DMS114 treated with DMSO at 0.1 percent for 48 hours (cell line): Measurements from ENCODE around the gene TMPRSS9.
"Not testable (repeated sequence)": the region's sequence is repeated elsewhere in the genome, so short reads cannot be mapped to it uniquely, and the experiment has no call there.

Experiments
- DNase-seq: peaks from one replicate; lab custom pipeline; 2025; ENCODE audit not compliant: unreplicated experiment; lab: John Stamatoyannopoulos, UW

The TMPRSS9 gene

DNA sequence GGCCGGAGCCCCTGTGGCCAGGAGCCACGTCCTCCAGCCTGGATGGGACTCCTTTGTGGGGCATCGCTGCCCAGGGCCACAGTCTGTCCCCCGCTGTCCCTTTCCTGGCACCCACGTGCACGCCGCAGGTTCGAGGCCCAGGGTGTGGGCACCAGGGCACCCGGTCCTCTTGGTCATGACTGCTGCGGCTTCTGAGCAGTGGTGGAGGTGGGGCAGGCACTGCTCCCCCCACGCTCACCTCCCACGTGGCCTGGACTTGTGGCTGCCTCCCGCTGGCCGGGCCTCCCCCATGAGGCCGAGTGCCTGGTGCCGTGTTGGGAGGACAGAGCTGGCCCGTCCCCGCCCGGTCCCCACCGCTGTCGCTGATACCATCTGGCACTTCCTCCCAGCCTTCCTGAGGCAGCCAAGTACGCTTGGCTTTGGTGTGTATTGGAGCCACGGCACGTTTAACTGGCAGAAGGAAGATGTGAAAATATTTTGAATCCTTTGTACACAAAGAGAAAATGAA, 18.8 kb upstream of the TMPRSS9 start:
- no peak for DNase-seq

GRCh38 chr19:2341982-2342381, 18.1 kb upstream of the TMPRSS9 start:
- DNase-seq: no peak

DNA sequence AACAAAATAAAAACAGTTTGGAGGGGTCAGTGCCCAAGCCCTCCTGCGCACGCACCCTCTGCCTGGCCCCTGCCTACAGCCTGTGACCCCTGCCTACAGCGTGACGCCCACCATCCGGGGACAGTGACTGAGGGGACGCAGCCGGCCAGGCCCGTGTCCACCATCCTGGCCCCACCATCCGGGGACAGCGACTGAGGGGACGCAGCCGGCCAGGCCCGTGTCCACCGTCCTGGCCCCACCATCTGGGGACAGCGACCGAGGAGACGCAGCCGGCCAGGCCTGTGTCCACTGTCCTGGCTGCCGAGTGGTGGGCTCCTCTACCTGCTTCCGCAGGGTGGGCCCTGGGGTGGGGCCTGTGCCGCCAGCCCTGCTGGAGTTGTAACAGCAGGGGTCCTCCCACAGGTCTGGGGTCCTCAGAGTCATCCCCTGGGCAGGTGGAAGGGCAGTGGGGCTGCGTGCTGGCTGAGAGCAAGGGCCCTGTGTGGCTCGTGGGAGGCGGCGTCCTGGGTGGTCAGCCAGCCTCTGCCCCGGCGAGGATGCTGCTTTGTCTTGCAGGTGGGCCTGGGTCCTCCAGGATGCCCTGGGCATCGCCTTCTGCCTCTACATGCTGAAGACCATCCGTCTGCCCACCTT, 17.3 kb upstream of the TMPRSS9 start:
- no peak for DNase-seq

DNA sequence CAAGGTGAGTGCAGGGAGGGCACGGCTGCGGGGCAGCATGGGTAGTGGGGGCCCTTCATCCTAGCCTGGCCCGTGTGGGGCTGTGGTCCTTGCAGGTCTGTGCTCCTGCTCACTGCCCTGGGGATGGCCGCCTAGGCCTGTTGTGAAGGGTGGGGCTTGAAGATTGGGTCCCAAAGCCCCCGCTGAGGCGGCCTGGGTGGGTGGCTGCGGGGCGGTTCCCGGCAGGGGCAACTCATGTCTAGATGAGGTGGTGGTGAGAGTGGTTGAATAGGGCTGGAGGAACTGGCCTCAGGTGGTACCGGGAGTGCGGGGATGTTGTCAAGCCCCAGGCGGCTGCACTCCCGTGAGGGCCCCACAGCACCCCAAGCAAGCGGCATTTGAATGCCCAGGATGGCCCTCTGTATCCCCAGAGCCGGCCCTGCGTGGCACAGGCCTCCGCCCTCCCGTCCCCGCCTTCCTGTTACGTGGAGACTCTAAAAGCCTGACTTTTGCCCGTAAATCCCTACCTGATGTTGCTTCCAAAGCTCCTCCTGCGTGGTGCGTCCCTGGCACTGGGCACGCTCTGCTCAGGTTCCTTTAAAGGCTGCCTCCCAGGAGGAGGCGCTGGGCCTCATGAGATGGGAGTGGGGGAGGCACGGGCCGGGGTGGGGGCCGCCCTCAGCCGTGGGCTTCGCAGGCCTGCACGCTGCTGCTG, 16.6 kb upstream of the TMPRSS9 start:
- no peak for DNase-seq

GRCh38 chr19:2344381-2344870, 15.6 kb upstream of the TMPRSS9 start:
- DNase-seq: no peak

DNA sequence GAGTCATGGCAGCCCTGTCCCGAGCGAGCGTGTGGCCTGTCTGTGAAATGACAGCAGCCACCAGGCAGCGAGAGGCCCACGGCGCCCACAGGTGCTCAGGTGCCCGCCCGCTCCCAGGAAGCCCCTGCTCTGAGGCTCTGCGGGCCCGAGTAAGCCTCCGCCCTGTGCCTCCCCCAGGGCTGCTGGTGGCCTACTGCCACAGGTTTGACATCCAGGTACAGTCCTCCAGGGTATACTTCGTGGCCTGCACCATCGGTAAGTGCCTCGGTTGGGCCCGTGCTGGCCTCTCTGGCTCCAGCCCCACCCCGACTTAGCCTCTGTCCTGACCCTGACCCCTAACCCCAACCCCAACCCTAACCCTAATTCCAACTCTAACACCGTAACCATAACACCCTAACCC, 15.0 kb upstream of the TMPRSS9 start:
- no peak for DNase-seq

DNA sequence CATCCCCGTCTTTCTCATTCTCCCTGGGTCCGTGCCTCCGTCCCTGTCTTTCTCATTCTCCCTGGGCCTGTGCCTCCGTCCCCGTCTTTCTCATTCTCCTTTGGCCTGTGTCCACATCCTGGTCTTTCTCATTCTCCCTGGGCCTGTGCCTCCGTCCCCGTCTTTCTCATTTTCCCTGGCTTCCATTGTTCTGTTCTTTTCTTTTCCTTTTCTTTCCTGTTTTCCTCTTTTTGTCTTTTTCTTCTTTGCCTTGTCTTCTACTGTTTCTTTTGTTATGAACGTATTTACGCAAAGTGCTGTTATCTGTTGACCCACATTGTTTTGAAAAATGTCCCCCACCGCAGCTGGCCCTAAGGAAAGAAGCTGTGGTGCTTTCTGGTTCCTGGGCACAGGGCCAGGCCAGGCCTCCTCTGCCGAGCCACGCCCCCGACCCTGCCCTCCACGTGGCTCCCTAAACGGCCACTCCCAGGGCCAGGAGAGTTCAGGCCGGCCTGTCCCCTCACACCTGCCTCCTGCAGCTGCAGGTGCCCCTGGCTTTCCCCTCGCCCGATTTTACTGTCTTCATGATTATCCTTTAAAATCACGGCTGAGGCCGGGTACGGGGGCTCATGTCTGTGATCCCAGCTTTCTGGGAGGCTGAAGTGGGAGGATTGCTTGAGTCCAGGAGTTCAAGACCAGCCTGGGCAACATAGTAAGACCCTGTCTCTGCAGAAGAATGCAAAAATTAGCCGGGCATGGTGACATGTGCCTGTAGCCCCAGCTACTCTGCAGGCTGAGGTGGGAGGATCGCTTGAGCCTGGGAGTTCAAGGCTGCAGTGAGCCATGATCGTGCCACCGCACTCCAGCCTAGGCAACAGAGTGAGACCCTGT, 14.0 kb upstream of the TMPRSS9 start:
- DNase-seq: no peak

GRCh38 chr19:2349818-2350217, 10.2 kb upstream of the TMPRSS9 start:
- not testable (repeated sequence) for DNase-seq

- DNase-seq: no peak
Observed at GRCh38 chr19:2350656-2351055, 9.4 kb upstream of the TMPRSS9 start.

DNA sequence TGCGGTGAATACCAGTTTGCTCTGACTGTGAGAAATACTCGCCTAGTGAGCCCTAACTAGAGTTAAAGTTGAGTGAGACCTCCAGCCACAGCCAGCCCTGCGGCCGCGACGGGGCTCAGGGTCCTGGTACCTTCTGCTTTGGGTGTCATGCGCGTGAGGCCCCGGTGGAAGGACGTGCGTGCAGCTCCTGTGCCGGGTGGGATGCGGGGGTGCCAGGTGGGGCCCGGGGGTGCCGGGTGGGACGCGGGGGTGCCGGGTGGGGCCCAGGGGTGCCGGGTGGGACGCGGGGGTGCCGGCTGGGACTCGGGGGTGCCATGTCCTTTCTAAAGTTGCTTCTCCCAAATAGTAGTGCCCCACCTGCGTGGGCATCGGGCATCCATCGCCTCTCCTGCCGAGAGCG, 8.5 kb upstream of the TMPRSS9 start:
- DNase-seq: no peak

DNA sequence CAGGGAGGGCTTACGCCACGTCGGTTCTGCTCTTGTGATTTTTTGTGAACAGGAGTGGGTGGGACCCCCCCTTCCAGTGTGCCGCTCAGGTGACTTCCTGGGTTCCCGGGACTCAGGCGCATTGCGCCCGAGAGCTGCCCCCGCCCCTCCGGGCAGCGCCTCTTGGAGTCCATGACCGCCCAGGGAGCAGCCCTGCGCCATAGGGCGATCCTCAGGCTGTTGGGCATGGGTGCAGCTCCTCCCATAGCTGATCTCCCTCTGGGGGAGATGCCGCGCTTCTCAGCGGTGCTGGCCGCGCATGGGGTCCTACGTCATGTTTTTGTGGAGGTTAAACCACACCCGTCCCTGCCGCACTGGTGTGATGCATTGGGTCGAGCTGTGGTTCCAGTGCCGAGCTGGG, 7.9 kb upstream of the TMPRSS9 start:
- no peak for DNase-seq

DNA sequence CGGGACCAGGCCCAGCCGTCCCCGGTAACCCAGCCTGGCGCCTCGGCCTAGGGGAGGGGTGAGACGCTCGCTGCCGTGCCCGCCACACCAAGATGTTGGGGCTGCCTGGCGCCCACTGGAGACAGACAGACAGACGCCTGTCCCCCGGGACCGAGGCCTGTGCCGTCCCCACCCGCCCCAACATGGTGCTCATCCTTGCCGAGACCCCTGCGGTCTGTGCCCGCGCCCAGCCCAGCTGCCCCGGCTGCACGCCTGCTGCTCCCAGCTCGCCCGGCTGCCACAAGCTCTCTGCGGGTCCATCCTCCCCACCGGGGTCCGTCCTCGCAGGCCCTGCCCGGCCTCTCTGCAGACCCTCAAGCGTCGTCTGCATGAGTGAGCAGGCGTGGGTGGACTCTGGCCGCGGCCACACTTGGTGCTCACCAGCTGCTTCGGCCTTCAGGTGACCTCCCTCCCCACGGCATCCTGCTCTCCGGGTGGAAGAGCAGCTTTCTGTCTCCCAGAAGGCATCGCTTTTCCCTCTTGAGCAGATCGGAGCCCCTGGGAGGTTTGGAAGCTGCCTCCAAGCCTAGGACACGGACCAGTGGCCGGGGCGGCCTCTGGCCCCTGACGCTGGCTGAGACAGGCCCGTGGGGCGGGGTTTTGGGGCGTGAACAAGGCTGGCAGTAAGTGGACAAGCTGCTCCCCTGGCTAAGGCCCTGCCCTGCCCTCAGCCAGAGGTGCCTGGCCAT, 6.7 kb upstream of the TMPRSS9 start:
- no peak for DNase-seq

DNA sequence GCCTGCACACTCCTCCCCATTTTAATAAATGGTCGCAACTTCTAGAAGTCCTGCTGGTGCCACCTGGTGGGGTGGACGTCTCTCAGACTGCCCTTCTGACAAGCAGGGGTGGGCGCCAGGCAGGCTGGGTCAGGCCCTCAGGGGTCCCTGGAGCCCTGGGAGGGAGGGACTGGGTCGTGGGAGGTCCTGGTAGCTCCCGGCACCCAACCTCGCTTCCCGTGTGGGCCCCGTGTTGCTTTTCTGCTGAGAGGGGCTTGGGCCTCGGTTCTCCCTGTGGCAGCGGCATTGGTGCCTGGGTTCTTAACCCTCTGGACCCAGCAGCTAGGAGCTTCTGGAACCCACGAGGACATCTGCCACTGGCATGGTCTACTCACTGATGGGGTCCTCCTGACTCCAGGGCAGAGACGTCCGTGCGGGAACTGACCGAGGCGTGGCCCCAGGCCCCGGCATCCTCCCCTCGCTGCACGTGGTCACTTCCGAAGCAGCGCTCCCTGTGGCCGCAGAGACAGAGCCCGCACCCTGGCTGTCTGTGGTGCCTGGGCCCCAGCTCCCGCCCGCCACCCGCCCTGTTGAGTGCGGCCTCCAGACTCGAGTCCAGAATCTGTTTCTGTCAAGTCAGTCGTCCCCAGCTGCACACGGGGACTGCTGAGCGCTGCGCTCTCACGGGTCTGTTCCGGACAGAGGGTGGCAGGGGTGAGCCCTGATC, 6.0 kb upstream of the TMPRSS9 start:
- no peak for DNase-seq

GRCh38 chr19:2354670-2355069, 5.4 kb upstream of the TMPRSS9 start:
- DNase-seq: no peak

DNA sequence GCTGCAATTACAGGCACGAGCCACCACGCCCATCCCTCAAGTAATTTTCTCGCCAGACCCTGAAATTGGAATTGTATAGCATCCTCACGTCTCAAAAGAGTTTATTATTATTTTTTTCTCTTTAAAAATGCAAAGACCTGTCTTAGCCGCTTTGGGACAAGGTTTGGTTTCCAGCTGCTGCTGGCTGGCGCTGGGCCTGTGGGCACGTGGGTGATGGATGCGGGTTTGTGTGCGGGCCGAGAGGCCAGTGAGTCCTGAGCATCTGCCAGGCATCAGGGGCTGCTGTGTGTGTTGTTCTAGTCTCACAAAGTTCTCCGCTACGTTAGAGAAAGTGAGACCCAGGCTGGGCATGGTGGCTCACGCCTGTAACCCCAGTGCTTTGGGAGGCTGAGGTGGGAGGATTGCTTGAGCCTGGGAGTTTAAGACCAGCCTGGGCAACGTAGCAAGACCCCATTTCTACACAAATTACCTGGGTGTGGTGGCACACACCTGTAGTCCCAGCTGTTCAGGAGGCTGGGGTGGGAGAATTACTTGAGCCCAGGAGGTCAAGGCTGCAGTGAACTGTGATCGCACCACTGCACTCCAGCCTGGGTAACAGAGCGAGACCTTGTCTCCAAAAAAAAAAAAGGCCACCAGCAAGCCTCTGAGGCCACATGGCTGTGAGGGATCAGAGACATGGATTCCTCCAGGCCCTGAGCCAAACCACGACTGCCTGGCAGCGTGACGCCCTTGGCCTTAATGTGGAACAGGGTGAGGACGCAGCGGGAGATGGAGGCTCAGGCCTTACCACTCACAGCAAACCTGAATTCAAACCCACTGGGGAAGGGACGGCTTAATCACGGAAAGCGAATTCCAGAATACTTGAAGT, 4.7 kb upstream of the TMPRSS9 start:
- DNase-seq: no peak

GRCh38 chr19:2356036-2356646, 3.9 kb upstream of the TMPRSS9 start:
- no peak for DNase-seq

GRCh38 chr19:2357279-2358206, 2.5 kb upstream of the TMPRSS9 start:
- DNase-seq: no peak
